ENCODE measurements around the gene DNPH1. TPM values are rescaled to one million over a fixed set of nuclear protein-coding genes. Genes with fewer than 3 reads are reported as not detected.
A peak's percentile ranks its signal among the peaks of the same experiment; 100 is the strongest.

DNPH1 gene
- total and polyA plus RNA-seq, 2 of the 8 experiments (the other 6 are each of a cell fraction or from before 2014, with no cell fraction given): 33.9 to 134 TPM

DNA sequence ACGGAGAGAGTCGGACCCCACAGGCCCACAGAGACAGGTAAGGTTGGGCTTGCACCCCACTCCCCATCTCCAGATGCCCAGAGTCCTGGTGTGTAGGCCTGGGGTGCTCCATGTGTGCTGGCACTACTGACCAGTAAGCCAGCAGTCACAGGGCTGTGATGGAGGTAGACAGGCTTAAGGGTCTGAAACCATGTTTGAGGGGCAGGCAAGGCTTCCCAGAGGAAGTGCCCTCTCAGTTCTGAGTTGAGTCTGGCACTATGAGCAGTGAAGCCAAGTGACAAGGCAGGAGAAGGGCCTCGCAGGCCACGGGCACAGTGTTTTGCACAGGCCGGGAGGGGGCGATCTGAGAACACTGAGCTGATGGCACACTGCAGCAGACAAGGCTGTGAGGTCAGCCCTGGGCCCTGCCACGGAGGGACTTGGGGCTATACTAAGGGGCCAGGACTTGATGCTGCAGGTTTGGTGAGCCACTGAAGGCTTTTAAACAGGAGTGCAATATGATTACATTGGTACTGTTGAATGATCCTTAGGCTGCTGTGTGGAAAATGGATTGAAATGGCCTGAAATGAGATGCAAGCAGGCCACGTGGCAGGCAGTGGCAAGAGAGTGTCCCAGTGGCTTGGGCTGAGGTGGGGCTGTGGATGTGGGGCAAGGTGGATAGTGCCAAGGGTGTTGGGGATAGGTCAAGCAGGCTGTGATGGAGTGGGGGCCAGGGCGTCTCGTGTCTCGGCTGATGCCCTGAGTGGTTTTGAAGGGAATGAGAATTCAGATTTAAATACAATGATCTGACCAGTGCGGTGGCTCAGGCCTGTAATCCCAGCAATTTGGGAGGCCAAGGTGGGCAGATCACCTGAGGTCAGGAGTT lies 34.3 kb upstream of the DNPH1 start (continued):
- no peak for TF ChIP-seq ATF2 (IDR thresholded peaks at IDR 0.05; ENCODE audit: low read length)
- TF ChIP-seq SUZ12 (IDR thresholded peaks at IDR 0.05; ENCODE audit: low read length): no peak
- TF ChIP-seq TBP (IDR thresholded peaks at IDR 0.05; ENCODE audit: low read depth, low read length): no peak
- no peak for TF ChIP-seq MAFK (IDR thresholded peaks at IDR 0.05; ENCODE audit: low read depth, low read length)
- TF ChIP-seq, protein P1, sequence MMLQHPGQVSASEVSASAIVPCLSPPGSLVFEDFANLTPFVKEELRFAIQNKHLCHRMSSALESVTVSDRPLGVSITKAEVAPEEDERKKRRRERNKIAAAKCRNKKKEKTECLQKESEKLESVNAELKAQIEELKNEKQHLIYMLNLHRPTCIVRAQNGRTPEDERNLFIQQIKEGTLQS (IDR thresholded peaks at IDR 0.05; ENCODE audit: insufficient read depth, low read depth, low read length): no peak
- TF ChIP-seq CTCF (IDR thresholded peaks at IDR 0.05; ENCODE audit: control extremely low read depth in 1 of 3, insufficient read depth in 1 of 3, low read depth in 1 of 3, low read length in 3 of 3): peak in 2 of 3 experiments; percentile 91 to 98; a peak in 3 of 4 replicates
- TF ChIP-seq SIRT6 (IDR thresholded peaks at IDR 0.05; ENCODE audit: low read length): no peak
- no peak for TF ChIP-seq HDAC6 (IDR thresholded peaks at IDR 0.05; ENCODE audit: low read depth, low read length)
- peak; percentile 46; the same call in 1 of the 2 replicates for TF ChIP-seq JUND (IDR thresholded peaks at IDR 0.05; ENCODE audit: low read length)
- TF ChIP-seq, protein P2, sequence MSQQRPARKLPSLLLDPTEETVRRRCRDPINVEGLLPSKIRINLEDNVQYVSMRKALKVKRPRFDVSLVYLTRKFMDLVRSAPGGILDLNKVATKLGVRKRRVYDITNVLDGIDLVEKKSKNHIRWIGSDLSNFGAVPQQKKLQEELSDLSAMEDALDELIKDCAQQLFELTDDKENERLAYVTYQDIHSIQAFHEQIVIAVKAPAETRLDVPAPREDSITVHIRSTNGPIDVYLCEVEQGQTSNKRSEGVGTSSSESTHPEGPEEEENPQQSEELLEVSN (IDR thresholded peaks at IDR 0.05): no peak
- TF ChIP-seq TEAD4 (IDR thresholded peaks at IDR 0.05; ENCODE audit: low read depth, low read length): no peak
- no peak for TF ChIP-seq RXRA (IDR thresholded peaks at IDR 0.05; ENCODE audit: insufficient read depth, low read depth, low read length)
- 0 out of 4 replicates have a peak, but pooled peaks of 1 of the 2 experiments have one; percentile 53 for TF ChIP-seq SIN3A (conservative IDR thresholded peaks at IDR 0.05 in 1 of 2, IDR thresholded peaks at IDR 0.05 in 1 of 2; ENCODE audit: low read depth in 1 of 2, low read length in 2 of 2)
- TF ChIP-seq BRCA1 (IDR thresholded peaks at IDR 0.05; ENCODE audit: low read depth, low read length): no peak
- TF ChIP-seq SP2 (IDR thresholded peaks at IDR 0.05; ENCODE audit: low read length): no peak
- peak; percentile 53 for TF ChIP-seq CREB1 (IDR thresholded peaks at IDR 0.05)
